HepG2 (cell line): ENCODE results near the gene SPHK1. TPM values are rescaled to one million over a fixed set of nuclear protein-coding genes. Genes with fewer than 3 reads are reported as not detected.

Source experiments
- ETV5 ChIP-seq: IDR thresholded peaks from 2 replicates; pipeline ENCODE4 v1.6.1; 2018; ENCODE audit warnings: missing biosample characterization, missing genetic modification reagents, inconsistent platforms, borderline replicate concordance
- KDM3A ChIP-seq: IDR thresholded peaks from 2 replicates; pipeline ENCODE4 v1.6.1; 2018; ENCODE audit warnings: low read depth, missing compliant biosample characterization
- MTF1 ChIP-seq: sonication (generic); formaldehyde crosslinking; IDR thresholded peaks from 2 replicates; pipeline ENCODE4 v1.5.0; 2020; ENCODE audit warnings: missing genetic modification reagents
- RFXAP ChIP-seq: sonication (generic); formaldehyde crosslinking; IDR thresholded peaks from 2 replicates; pipeline ENCODE4 v1.4.0; 2020; ENCODE audit warnings: missing genetic modification reagents, borderline replicate concordance
- ZFX ChIP-seq: sonication (generic); formaldehyde crosslinking; IDR thresholded peaks from 2 replicates; pipeline ENCODE4 v1.4.0; 2020; ENCODE audit warnings: mild to moderate bottlenecking, low read depth, missing genetic modification reagents, moderate library complexity
- ZNF543 ChIP-seq: sonication (generic); formaldehyde crosslinking; IDR thresholded peaks from 2 replicates; pipeline ENCODE4 v1.4.0; 2020; ENCODE audit warnings: mild to moderate bottlenecking, missing genetic modification reagents
- polyA plus RNA-seq, 8 experiments: library from polyadenylated mRNA; depleted of rRNA in 3 of 8; stranded (reverse) in 7 of 8; unstranded in 1 of 8; fragments of >200 nt; fragmentation: Illumina TruSeq in 4 of 8; extraction: Trizol in 4 of 8; gene quantifications; 2 replicates each; pipeline versions ENCODE4 v1.2.1 to v1.2.3, GENCODE V29; 2011 to 2016; ENCODE audit warnings: low read depth in 4 of 8, missing spikeins in 1 of 8, mixed read lengths in 1 of 8; ENCODE audit not compliant: insufficient read depth in 1 of 8
- total RNA-seq, 5 experiments: library from RNA; depleted of rRNA; stranded (reverse); fragments of >200 nt; fragmentation: Illumina TruSeq; extraction: Trizol; gene quantifications; 2 replicates each; pipeline ENCODE4 v1.2.3, GENCODE V29; 2016; ENCODE audit warnings: low read depth in 1 of 5
- TF ChIP-seq, protein P1 (sequence below), 2 experiments: sonication (generic) in 1 of 2; formaldehyde crosslinking in 1 of 2; IDR thresholded peaks; 2 replicates each; pipeline versions ENCODE4 v1.6.1 to v1.9.0; 2014 to 2022; ENCODE audit warnings: antibody characterized with exemption in 1 of 2, borderline replicate concordance in 1 of 2, inconsistent platforms in 1 of 2, low read depth in 1 of 2, missing genetic modification reagents in 1 of 2
- TF ChIP-seq, protein P2 (sequence below): sonication (generic); formaldehyde crosslinking; IDR thresholded peaks from 2 replicates; pipeline ENCODE4 v1.5.1; 2020; ENCODE audit warnings: mild to moderate bottlenecking, missing genetic modification reagents, borderline replicate concordance
- TF ChIP-seq, protein P3 (sequence below), 2 experiments: sonication (generic) in 1 of 2; formaldehyde crosslinking in 1 of 2; IDR thresholded peaks; 2 replicates each; pipeline versions ENCODE4 v1.4.0 to v1.6.1; 2018 to 2020; ENCODE audit warnings: missing genetic modification reagents in 2 of 2, borderline replicate concordance in 1 of 2, low read depth in 1 of 2, mild to moderate bottlenecking in 1 of 2, missing biosample characterization in 1 of 2
- TF ChIP-seq, protein P4 (sequence below): sonication (generic); formaldehyde crosslinking; IDR thresholded peaks from 2 replicates; pipeline ENCODE4 v1.4.0; 2020; ENCODE audit warnings: missing genetic modification reagents

The SPHK1 gene
- total and polyA plus RNA-seq, 2 of the 13 experiments (the other 11 are each of a cell fraction or from before 2014, with no cell fraction given) = 129 to 160 TPM

DNA sequence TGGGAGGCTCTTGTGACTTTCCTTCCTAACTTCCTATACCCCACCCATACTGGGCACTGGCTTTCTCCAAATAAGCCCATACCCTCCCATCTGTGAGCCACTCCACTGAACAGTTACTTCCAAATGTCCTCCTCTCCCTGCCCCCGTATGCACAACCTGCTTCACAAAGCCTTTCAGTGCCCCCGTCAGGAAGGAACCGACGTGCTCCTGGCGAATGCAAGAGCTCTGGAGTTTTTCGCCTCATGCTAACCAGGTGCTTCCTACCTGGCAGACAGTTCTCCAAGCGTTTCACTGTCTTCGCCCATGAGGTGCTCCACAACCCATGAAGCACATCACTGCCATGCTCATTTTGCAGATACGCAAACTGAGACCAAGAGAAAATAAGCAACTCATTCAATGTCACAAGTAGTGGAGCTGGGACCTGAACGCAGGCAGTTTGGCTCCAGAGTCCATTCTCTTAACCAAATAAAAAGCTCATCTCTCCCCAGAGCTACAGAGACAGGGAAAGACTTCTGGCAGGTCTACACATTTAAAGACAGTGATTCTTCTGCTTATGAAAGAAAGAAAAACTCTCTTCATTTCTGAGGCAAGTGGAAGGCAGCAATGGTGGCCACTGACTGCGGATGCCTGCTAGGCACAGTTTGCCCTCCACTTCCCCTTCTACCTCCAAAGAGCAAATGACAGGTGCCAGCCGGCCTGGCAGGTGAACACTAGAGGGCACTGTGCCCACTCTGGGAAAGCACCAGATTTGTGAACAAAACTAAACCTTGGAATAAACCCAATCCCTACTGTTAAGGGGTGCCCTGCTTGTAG is 23.8 kb downstream of the SPHK1 start (continued):
- TF ChIP-seq, protein P1, sequence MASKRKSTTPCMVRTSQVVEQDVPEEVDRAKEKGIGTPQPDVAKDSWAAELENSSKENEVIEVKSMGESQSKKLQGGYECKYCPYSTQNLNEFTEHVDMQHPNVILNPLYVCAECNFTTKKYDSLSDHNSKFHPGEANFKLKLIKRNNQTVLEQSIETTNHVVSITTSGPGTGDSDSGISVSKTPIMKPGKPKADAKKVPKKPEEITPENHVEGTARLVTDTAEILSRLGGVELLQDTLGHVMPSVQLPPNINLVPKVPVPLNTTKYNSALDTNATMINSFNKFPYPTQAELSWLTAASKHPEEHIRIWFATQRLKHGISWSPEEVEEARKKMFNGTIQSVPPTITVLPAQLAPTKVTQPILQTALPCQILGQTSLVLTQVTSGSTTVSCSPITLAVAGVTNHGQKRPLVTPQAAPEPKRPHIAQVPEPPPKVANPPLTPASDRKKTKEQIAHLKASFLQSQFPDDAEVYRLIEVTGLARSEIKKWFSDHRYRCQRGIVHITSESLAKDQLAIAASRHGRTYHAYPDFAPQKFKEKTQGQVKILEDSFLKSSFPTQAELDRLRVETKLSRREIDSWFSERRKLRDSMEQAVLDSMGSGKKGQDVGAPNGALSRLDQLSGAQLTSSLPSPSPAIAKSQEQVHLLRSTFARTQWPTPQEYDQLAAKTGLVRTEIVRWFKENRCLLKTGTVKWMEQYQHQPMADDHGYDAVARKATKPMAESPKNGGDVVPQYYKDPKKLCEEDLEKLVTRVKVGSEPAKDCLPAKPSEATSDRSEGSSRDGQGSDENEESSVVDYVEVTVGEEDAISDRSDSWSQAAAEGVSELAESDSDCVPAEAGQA (IDR thresholded peaks at IDR 0.05; ENCODE audit: low read depth) = no peak
- TF ChIP-seq, protein P1 (CRISPR knock-in tag; IDR thresholded peaks at IDR 0.05; ENCODE audit: borderline replicate concordance) = no peak
- TF ChIP-seq ETV5 (CRISPR knock-in tag) (peak; percentile 29; the same call in 1 of the 2 replicates), RFXAP (CRISPR knock-in tag) (0 out of 2 replicates have a peak, but pooled peaks have one; percentile 51), ZFX (CRISPR knock-in tag) (peak; percentile 50; the same call in 1 of the 2 replicates), MTF1 (no peak), ZNF543 (CRISPR knock-in tag) (no peak), KDM3A (no peak; the same call in 1 of the 2 replicates)
- TF ChIP-seq, protein P2, sequence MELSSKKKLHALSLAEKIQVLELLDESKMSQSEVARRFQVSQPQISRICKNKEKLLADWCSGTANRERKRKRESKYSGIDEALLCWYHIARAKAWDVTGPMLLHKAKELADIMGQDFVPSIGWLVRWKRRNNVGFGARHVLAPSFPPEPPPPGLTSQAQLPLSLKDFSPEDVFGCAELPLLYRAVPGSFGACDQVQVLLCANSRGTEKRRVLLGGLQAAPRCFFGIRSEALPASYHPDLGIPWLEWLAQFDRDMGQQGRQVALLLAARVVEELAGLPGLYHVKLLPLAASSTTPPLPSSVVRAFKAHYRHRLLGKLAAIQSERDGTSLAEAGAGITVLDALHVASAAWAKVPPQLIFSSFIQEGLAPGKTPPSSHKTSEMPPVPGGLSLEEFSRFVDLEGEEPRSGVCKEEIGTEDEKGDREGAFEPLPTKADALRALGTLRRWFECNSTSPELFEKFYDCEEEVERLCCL (CRISPR knock-in tag) = no peak
- TF ChIP-seq, protein P3, sequence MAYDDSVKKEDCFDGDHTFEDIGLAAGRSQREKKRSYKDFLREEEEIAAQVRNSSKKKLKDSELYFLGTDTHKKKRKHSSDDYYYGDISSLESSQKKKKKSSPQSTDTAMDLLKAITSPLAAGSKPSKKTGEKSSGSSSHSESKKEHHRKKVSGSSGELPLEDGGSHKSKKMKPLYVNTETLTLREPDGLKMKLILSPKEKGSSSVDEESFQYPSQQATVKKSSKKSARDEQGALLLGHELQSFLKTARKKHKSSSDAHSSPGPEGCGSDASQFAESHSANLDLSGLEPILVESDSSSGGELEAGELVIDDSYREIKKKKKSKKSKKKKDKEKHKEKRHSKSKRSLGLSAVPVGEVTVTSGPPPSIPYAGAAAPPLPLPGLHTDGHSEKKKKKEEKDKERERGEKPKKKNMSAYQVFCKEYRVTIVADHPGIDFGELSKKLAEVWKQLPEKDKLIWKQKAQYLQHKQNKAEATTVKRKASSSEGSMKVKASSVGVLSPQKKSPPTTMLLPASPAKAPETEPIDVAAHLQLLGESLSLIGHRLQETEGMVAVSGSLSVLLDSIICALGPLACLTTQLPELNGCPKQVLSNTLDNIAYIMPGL (CRISPR knock-in tag; IDR thresholded peaks at IDR 0.05; ENCODE audit: borderline replicate concordance in 1 of 2, low read depth in 1 of 2) = peak; percentile 61 to 74
- TF ChIP-seq, protein P4, sequence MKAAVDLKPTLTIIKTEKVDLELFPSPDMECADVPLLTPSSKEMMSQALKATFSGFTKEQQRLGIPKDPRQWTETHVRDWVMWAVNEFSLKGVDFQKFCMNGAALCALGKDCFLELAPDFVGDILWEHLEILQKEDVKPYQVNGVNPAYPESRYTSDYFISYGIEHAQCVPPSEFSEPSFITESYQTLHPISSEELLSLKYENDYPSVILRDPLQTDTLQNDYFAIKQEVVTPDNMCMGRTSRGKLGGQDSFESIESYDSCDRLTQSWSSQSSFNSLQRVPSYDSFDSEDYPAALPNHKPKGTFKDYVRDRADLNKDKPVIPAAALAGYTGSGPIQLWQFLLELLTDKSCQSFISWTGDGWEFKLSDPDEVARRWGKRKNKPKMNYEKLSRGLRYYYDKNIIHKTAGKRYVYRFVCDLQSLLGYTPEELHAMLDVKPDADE (CRISPR knock-in tag) = no peak
